Karpas-422 (cell line): ENCODE results near the gene G2E3. TPM values are rescaled to one million over a fixed set of nuclear protein-coding genes. Genes with fewer than 3 reads are reported as not detected.
"Not testable (repeated sequence)": the region's sequence is repeated elsewhere in the genome, so short reads cannot be mapped to it uniquely, and the experiment has no call there.

Experiments
- DNase-seq: peaks from one replicate; pipeline ENCODE4 v3.0.0-alpha.2; 2015
- H2AFZ ChIP-seq: fragments of 200-600 bp; sonication (generic); 2 replicates; pipeline ENCODE4 v1.6.1; 2014; ENCODE audit warnings: antibody characterized with exemption, low read length, mixed read lengths
- H3K27ac ChIP-seq: fragments of 200-600 bp; sonication (generic); 2 replicates; pipeline ENCODE4 v1.5.1; 2014; ENCODE audit warnings: mild to moderate bottlenecking, low read length, moderate library complexity
- H3K27me3 ChIP-seq: fragments of 200-600 bp; sonication (generic); 2 replicates; pipeline ENCODE4 v1.6.1; 2014; ENCODE audit warnings: low read length, mixed read lengths
- H3K36me3 ChIP-seq: fragments of 200-600 bp; sonication (generic); 2 replicates; pipeline ENCODE4 v1.6.1; 2014; ENCODE audit warnings: low read length, mixed read lengths; ENCODE audit not compliant: insufficient read depth
- H3K4me1 ChIP-seq: fragments of 200-600 bp; sonication (generic); 2 replicates; pipeline ENCODE4 v1.6.1; 2014; ENCODE audit warnings: mild to moderate bottlenecking, low read length, mixed read lengths
- H3K4me2 ChIP-seq: fragments of 200-600 bp; sonication (generic); 2 replicates; pipeline ENCODE4 v1.6.1; 2014; ENCODE audit warnings: low read length, low read depth, mild to moderate bottlenecking; ENCODE audit not compliant: poor library complexity, severe bottlenecking
- H3K4me3 ChIP-seq: fragments of 200-600 bp; sonication (generic); 2 replicates; pipeline ENCODE4 v1.5.1; 2014; ENCODE audit warnings: mild to moderate bottlenecking, antibody characterized with exemption, low read length, mixed read lengths
- H3K79me2 ChIP-seq: fragments of 200-600 bp; sonication (generic); 2 replicates; pipeline ENCODE4 v1.6.1; 2014; ENCODE audit warnings: mild to moderate bottlenecking, low read length, mixed read lengths
- H3K9ac ChIP-seq: fragments of 200-600 bp; sonication (generic); 2 replicates; pipeline ENCODE4 v1.6.0; 2014; ENCODE audit warnings: low read length
- H3K9me2 ChIP-seq: fragments of 200-600 bp; sonication (generic), shearing (Covaris generic); replicated peaks from 2 replicates; pipeline ENCODE4 v1.6.0; 2014; ENCODE audit warnings: mild to moderate bottlenecking, low read length, moderate library complexity; ENCODE audit not compliant: insufficient read depth
- H3K9me3 ChIP-seq: fragments of 300-700, 200-600 bp; sonication (generic); 2 replicates; pipeline ENCODE4 v1.6.1; 2014; ENCODE audit warnings: low read length, mixed read lengths
- H4K20me1 ChIP-seq: fragments of 200-600 bp; sonication (generic); 2 replicates; pipeline ENCODE4 v1.6.1; 2014; ENCODE audit warnings: mild to moderate bottlenecking, antibody characterized with exemption, low read length, low read depth; ENCODE audit not compliant: insufficient read depth
- total RNA-seq: library from RNA; depleted of rRNA; stranded (reverse); fragments of >200 nt; shearing (Covaris generic); gene quantifications from 2 replicates; pipeline ENCODE4 v1.2.3, GENCODE V29; 2014; ENCODE audit warnings: low replicate concordance

G2E3 gene
- total RNA-seq, 1 experiment from 2014 or later: 54.3 TPM

- Histone ChIP-seq H3K79me2 (no peaks in the 10 kb centered on the region), H4K20me1 (no peaks in the 10 kb centered on the region), H2AFZ (no peak overlapping the region), H3K27ac (no peak overlapping the region), H3K9me2 (no peaks in the 10 kb centered on the region), H3K36me3 (no peaks in the 10 kb centered on the region), H3K4me3 (no peak overlapping the region), H3K4me1 (peaks cover 14% of the 10 kb centered on the region), H3K9me3 (no peaks in the 10 kb centered on the region), H3K4me2 (no peak overlapping the region), H3K27me3 (no peaks in the 10 kb centered on the region), H3K9ac (no peak overlapping the region)
- DNase-seq: no peak
These were observed 31.8 kb upstream of the G2E3 start for GRCh38 chr14:30527196-30527595.

DNA sequence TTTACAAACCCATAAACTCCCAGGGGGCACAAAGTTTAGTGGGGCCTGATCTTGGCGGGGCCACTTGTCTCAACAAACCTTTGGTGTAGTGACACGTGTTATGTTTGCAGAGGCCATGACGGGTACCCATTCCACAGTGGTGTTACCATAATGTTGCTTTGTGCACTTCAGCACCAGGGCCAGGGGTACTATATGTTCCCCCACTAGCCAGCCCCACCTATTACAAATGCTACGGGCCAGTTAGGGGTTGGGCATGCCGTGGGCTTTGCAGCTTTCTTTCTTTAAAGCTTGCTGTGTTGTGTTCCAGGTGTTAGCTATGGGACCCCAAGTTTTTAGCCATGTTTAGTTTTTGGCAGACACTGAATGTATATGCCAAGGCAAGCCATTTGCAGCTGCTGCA lies 30.8 kb upstream of the G2E3 start:
- no peaks in the 10 kb centered on the region for H3K9me2 ChIP-seq
- no peaks in the 10 kb centered on the region for H3K36me3 ChIP-seq
- no peaks in the 10 kb centered on the region for H4K20me1 ChIP-seq
- no peak overlapping the region for H3K27ac ChIP-seq
- H3K4me1 ChIP-seq: peaks cover 14% of the 10 kb centered on the region
- DNase-seq: no peak
- H3K4me3 ChIP-seq: no peak overlapping the region
- no peaks in the 10 kb centered on the region for H3K27me3 ChIP-seq
- no peaks in the 10 kb centered on the region for H3K9me3 ChIP-seq
- H2AFZ ChIP-seq: no peak overlapping the region
- H3K9ac ChIP-seq: no peak overlapping the region
- no peaks in the 10 kb centered on the region for H3K79me2 ChIP-seq
- H3K4me2 ChIP-seq: no peak overlapping the region

GRCh38 chr14:30528778-30529642 lies 29.9 kb upstream of the G2E3 start:
- H3K9ac ChIP-seq: no peak overlapping the region
- H3K9me3 ChIP-seq: no peaks in the 10 kb centered on the region
- no peaks in the 10 kb centered on the region for H3K9me2 ChIP-seq
- H3K79me2 ChIP-seq: no peaks in the 10 kb centered on the region
- no peaks in the 10 kb centered on the region for H3K27me3 ChIP-seq
- no peaks in the 10 kb centered on the region for H3K36me3 ChIP-seq
- no peak overlapping the region for H3K27ac ChIP-seq
- no peak overlapping the region for H3K4me3 ChIP-seq
- DNase-seq: no peak
- no peak overlapping the region for H2AFZ ChIP-seq
- peaks cover 14% of the 10 kb centered on the region for H3K4me1 ChIP-seq
- no peak overlapping the region for H3K4me2 ChIP-seq
- H4K20me1 ChIP-seq: no peaks in the 10 kb centered on the region

GRCh38 chr14:30532264-30532663 lies 26.7 kb upstream of the G2E3 start:
- Histone ChIP-seq H3K4me2 (no peak overlapping the region), H3K4me3 (no peak overlapping the region), H4K20me1 (no peaks in the 10 kb centered on the region), H3K27ac (no peak overlapping the region), H3K9me3 (no peaks in the 10 kb centered on the region), H3K36me3 (no peaks in the 10 kb centered on the region), H3K4me1 (no peaks in the 10 kb centered on the region), H3K9me2 (no peaks in the 10 kb centered on the region), H3K27me3 (no peaks in the 10 kb centered on the region), H3K9ac (no peak overlapping the region), H3K79me2 (no peaks in the 10 kb centered on the region), H2AFZ (no peak overlapping the region)
- no peak for DNase-seq

- Histone ChIP-seq H4K20me1 (no peaks in the 10 kb centered on the region), H3K9me2 (no peaks in the 10 kb centered on the region), H3K79me2 (no peaks in the 10 kb centered on the region), H3K36me3 (no peaks in the 10 kb centered on the region), H3K4me1 (no peaks in the 10 kb centered on the region), H3K27me3 (no peaks in the 10 kb centered on the region), H3K9ac (no peak overlapping the region), H3K27ac (no peak overlapping the region), H2AFZ (no peak overlapping the region), H3K4me3 (no peak overlapping the region), H3K4me2 (no peak overlapping the region), H3K9me3 (no peaks in the 10 kb centered on the region)
- no peak for DNase-seq
These were observed 25.8 kb upstream of the G2E3 start for GRCh38 chr14:30533126-30533525.

DNA sequence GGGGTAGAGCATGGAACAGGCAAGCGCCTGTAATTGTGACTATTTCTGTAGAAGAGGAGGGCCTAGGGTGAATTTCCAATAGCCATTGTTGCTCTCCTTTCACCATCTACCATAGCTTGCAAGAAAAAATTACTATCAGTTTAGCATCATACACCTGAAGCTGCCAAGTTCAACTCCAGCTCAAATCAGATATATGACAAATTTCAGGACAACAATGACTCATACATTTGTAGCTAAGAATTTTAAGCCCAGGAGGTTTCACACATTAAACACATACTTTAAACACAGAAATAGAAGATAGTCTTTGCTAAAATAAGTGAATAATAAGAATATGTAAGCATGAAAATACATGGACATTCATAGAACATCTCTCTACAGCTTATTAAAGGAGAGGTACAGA lies 17.6 kb upstream of the G2E3 start:
- Histone ChIP-seq H4K20me1 (no peaks in the 10 kb centered on the region), H3K27ac (no peak overlapping the region), H3K79me2 (no peaks in the 10 kb centered on the region), H3K9ac (no peak overlapping the region), H3K4me2 (no peak overlapping the region), H3K4me1 (no peaks in the 10 kb centered on the region), H3K27me3 (no peaks in the 10 kb centered on the region), H2AFZ (no peak overlapping the region), H3K9me3 (no peaks in the 10 kb centered on the region), H3K36me3 (no peaks in the 10 kb centered on the region), H3K9me2 (no peaks in the 10 kb centered on the region), H3K4me3 (no peak overlapping the region)
- DNase-seq: no peak

DNA sequence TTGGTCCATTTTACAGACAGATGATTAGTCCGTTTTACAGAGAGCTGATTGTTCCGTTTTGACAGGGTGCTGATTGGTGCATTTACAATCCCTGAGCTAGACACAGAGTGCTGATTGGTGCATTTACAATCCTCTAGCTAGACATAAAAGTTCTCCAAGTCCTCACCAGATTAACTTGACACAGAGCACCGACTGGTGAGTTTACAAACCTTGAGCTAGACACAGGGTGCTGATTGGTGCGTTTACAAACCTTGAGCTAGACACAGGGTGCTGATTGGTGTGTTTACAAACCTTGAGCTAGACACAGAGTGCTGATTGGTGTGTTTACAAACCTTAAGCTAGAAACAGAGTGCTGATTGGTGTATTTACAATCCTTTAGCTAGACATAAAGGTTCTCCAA lies 12.2 kb upstream of the G2E3 start:
- not testable (repeated sequence) for H3K79me2 ChIP-seq, H3K4me2 ChIP-seq, H3K27ac ChIP-seq, H3K4me3 ChIP-seq, H3K9me3 ChIP-seq, H3K36me3 ChIP-seq, DNase-seq, H3K27me3 ChIP-seq, H3K9me2 ChIP-seq, H4K20me1 ChIP-seq, H2AFZ ChIP-seq, H3K9ac ChIP-seq
- peaks cover 10% of the 10 kb centered on the region for H3K4me1 ChIP-seq

DNA sequence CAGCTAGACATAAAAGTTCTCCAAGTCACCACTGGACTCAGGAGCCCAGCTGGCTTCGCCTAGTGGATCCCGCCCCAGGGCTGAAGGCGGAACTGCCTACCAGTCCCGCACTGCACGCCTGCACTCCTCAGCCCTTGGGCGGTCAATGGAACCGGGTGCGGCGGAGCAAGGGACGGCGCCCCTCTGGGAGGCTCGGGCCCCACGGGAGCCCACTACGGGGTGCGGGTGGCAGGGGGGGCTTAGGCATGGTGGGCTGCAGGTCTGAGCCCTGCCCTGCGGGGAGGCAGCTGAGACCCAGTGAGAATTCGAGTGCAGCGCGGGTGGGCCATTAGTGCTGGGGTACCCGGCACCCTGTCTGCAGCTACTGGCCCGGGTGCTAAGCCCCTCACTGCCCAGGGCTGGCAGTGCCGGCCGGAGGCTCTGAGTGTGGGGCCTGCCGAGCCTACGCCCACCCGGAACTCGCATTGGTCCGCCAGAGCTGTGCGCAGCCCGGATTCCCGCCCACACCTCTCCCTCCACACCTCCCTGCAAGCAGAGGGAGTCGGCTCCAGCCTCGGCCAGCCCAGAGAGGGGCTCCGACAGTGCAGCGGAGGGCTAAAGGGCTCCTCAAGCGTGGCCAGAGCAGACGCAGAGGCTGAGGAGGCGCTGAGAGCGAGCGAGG lies 11.4 kb upstream of the G2E3 start:
- peaks cover 10% of the 10 kb centered on the region for H3K4me1 ChIP-seq
- no peak overlapping the region for H2AFZ ChIP-seq
- H3K36me3 ChIP-seq: no peaks in the 10 kb centered on the region
- no peaks in the 10 kb centered on the region for H4K20me1 ChIP-seq
- H3K79me2 ChIP-seq: no peaks in the 10 kb centered on the region
- no peak overlapping the region for H3K9ac ChIP-seq
- H3K9me2 ChIP-seq: no peaks in the 10 kb centered on the region
- H3K27me3 ChIP-seq: no peaks in the 10 kb centered on the region
- no peak overlapping the region for H3K27ac ChIP-seq
- no peaks in the 10 kb centered on the region for H3K9me3 ChIP-seq
- DNase-seq: no peak
- H3K4me2 ChIP-seq: no peak overlapping the region
- H3K4me3 ChIP-seq: no peak overlapping the region
